GM12801 (cell line): ENCODE measurements around the gene GMPPA.

Experiments
- TF ChIP-seq, protein P1 (sequence below): IDR thresholded peaks from one replicate; pipeline ENCODE4 v1.5.1; 2011; ENCODE audit warnings: control low read depth; ENCODE audit not compliant: insufficient read length; ENCODE audit errors: extremely low read depth

GMPPA gene

DNA sequence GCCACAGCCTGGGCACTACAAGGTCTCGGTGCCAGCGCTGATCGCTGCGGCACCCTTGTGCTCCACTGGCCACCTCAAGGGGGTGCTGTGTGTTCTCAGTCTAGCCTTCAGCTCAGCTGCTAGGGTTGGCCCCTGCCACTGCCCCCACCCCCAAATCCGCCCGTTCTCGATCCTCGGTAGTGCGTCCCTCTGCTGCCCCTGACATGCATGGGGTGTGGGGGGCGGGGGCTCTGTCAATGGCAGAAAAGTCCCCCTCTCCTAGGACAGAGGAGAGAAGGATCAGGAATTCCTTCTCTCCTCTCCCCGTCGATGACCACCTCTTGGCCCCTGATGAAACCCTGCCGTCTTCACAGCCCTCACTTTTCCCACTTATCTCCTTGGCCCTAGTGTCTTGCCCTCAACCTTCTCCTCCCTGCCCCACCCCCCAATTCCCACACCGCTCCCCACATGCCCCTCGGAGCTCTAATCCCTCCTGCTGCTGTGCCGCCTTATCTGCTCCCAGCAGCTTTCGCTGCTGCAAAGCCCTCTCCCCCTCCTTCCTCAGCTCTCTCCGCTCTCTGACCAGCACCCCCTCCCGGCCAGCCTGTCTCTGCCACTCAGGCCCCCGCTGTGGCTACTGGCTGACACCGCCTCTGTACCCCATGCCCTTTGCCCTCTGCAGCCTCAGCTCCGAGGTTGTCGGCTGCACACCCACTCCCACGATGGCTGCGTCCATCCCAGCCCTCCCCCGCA, 11.3 kb downstream of the GMPPA start:
- TF ChIP-seq, protein P1, sequence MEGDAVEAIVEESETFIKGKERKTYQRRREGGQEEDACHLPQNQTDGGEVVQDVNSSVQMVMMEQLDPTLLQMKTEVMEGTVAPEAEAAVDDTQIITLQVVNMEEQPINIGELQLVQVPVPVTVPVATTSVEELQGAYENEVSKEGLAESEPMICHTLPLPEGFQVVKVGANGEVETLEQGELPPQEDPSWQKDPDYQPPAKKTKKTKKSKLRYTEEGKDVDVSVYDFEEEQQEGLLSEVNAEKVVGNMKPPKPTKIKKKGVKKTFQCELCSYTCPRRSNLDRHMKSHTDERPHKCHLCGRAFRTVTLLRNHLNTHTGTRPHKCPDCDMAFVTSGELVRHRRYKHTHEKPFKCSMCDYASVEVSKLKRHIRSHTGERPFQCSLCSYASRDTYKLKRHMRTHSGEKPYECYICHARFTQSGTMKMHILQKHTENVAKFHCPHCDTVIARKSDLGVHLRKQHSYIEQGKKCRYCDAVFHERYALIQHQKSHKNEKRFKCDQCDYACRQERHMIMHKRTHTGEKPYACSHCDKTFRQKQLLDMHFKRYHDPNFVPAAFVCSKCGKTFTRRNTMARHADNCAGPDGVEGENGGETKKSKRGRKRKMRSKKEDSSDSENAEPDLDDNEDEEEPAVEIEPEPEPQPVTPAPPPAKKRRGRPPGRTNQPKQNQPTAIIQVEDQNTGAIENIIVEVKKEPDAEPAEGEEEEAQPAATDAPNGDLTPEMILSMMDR: no peak

DNA sequence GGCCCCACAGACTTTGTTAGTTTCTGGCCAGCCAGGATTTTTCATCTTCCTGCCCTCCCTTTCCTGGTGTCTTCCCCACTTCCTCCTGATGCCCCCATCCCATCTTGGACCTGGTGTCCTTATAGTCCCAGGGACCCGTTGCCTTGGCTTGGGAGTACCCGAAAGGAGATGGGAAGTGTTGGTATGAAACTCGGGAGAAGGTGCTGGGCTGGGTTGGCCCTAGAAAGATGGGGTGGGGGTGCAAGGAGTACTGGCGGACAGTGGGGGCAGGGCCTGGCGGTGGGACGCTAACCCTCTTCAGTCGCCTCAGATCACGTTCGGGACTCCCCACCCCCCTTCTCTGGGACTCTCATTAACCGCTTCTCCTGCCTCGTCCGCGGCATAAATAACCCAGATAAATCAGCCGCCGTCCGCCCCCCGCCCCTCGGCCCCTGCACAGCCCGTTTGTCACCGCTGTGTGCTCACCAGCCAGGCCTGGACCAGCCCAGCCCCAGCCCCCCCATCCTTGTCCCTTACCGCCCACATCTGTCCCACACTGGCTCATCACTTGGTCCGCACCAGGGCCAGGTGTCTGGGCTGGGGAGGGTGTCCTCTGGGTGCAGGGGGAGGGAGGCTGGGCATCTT, 11.9 kb downstream of the GMPPA start:
- TF ChIP-seq, protein P1: no peak

DNA sequence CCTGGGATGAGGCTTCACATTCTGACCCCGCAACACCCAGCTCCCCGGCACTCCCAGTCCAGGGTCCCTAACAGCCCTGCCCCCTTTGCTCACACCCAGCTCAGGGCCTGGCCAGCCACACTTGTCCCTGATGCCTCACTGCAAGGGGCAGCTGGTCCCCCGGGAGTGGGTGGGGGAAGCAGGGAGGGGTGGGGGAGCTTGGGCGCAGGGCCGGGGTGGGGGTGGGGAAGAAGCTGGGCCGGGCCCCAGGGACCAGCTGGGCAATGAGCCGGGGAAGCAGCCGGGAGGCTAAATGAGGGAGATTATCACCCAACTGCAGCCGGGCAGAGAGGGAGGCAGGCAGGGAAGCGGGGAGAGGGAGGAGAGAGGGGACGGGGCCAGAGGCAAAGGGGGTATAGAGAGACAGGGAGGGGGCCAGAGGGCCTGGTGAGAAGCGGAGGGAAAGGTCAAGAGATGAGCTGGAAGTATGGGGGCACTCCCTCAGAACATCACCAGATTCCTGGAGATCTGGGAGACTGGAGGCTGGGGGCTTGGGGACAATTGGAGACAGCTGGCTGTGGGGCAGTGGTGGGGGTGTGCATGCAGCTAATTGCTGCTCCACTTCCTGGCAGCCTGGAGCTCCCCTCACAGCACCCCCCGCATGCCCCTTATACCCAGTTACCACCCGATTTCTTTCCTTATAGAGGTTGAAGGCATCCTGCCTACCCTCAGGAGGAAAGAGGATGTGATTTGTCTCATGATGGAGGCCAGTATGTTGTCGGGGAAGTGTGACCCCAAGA, 13.0 kb downstream of the GMPPA start:
- TF ChIP-seq, protein P1: no peak

DNA sequence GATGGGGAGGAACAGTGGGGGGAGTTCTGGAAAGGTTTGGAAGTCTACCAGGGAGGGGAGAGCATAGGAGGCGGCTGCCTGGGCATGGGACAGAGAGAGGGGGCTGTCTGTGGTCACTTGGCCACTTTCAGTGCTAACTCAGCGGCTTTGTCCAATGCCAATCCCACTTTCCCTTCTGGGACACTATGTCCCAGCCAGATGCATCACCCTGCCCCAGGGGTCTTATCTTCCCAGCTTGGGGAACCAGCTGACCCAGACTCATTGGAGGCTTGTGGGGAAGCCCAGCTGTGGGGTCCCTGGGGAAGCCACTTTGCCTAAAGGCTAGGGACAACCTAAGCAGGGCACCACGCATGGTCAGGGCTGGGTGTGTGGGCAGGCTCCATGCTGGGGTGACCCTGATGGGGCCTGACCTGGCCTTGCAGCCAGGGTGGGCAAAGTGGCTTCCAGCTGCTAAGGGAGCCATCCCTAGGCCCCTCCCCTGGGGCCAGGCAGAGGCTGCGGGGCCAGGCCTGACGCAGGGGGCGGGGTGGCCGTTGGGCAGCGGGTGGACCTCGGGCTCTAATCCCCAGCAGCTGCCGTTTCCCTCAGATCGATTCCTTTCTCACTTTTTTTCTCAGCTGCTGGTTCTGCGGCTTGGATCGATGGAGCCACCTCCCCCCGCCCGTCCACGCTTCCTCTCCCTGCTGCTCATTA, 14.0 kb downstream of the GMPPA start:
- TF ChIP-seq, protein P1: no peak

DNA sequence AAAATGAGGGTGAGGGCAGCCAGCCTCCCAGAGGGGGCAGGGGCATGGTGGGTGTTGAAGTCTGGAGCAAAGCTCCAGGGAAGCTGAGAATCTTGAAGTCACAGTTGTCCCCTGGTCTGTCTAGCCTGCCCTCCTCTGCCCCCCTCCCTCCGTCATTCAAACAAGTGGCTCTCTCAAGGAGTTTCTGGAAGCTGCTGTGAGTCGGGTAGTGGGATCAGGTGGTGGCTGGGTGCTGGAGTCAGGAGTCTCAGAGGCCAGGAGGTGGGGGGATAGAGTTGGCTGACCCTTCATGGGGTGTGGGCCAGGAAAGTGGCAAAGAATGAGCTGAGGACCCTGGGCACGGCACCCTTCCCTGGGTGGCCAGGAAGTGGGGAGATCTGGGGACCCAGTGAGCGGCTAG, 15.1 kb downstream of the GMPPA start:
- TF ChIP-seq, protein P1: no peak

DNA sequence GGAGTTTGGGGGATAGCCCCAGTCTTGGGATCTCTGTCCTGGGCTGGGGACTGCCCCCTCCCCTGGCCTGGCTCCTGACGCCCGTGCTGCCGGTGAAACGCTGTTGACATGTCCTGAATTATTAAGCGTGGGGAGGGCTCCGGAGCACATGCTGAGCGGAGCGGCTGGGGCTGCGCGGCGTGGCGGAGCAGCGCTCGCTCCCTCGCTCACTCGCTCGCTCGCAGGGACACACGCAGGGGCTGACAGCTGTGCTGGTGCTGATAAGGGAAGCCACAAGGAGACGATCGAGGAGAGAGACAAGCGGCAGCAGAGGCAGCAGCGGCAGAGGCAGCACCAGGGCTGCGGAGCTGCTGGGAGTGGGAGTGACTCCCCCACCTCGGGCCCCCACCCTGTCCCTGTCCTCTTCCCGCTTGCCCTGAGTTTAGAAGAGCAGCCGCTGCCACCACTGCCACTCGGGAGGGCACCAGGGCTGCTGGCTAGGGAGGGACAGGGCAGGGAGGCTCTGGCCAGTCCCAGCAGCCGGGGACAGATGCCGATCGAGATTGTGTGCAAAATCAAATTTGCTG, 15.6 kb downstream of the GMPPA start, which contains the start of gene ASIC4:
Gene ASIC4, plus strand, starts transcription at position 287 of the 566 bp plus-strand sequence. Its CDS starts 243 bp downstream, at position 530.
- TF ChIP-seq, protein P1: no peak
